Measurements from ENCODE around the gene FAM222A.

DNA sequence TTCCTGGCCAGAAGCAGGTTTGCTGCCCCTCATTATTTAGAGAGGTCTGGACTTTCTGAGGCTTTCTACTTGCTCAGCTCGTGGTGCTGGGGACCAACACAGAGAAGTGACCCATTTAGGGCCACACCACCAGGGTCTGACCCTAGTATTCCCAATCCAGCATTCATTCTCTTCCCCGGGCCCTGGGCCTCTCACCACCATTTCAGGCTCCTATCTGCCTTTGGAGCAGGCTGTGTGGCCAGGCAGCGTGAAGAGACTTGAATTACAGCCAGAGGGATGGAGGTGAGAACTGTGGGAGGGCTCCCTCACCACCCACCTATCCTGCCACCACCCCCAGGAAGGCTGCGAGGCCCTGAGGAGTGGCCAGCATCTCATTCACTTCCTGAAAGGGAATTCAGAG, 24.6 kb downstream of the FAM222A start:
- TF ChIP-seq, protein P1, sequence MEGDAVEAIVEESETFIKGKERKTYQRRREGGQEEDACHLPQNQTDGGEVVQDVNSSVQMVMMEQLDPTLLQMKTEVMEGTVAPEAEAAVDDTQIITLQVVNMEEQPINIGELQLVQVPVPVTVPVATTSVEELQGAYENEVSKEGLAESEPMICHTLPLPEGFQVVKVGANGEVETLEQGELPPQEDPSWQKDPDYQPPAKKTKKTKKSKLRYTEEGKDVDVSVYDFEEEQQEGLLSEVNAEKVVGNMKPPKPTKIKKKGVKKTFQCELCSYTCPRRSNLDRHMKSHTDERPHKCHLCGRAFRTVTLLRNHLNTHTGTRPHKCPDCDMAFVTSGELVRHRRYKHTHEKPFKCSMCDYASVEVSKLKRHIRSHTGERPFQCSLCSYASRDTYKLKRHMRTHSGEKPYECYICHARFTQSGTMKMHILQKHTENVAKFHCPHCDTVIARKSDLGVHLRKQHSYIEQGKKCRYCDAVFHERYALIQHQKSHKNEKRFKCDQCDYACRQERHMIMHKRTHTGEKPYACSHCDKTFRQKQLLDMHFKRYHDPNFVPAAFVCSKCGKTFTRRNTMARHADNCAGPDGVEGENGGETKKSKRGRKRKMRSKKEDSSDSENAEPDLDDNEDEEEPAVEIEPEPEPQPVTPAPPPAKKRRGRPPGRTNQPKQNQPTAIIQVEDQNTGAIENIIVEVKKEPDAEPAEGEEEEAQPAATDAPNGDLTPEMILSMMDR (IDR thresholded peaks at IDR 0.05; ENCODE audit: insufficient read depth, low read length), result no peak
- TF ChIP-seq POLR2AphosphoS5 (IDR thresholded peaks at IDR 0.05; ENCODE audit: low read depth), result no peak
